ENCODE results near the gene FAM83C.

DNA sequence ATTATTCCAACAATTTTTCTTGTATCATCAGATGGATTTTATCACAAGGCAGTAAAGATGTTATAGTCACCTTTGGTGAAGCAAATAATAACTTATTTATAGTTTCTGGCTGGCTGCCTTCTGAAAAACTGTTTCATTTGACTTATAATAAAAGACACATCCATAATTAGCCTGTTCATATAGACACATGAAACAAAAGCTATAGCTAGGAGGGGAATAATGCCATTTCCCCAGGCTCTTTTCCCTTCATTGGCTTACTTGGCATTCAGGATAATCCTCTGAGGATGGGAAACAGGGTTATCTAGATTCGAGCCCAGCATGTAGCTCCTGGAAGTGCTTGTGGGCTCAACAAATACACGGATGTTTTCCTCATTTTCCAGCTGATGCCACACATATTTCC is 48.2 kb downstream of the FAM83C start:
- TF ChIP-seq POLR2A (IDR thresholded peaks at IDR 0.05; ENCODE audit: low read depth, low read length) (no peak), TAF1 (IDR thresholded peaks at IDR 0.05; ENCODE audit: borderline replicate concordance, low read depth, low read length) (no peak), POLR2AphosphoS5 (IDR thresholded peaks at IDR 0.05; ENCODE audit: low read depth, low read length) (no peak)

All from GM12892 (cell line).